Hematopoietic multipotent progenitor cell (in vitro differentiated cells): ENCODE results near the gene CTNNAL1. TPM values are rescaled to one million over a fixed set of nuclear protein-coding genes. Genes with fewer than 3 reads are reported as not detected.
A peak's percentile ranks its signal among the peaks of the same experiment; 100 is the strongest.

Experiments used
- DNase-seq, 3 donors: peaks; one replicate each; pipeline ENCODE4 v3.0.0-alpha.2; 2011 to 2015; ENCODE audit warnings: low read depth in 2 of 3, low spot score in 2 of 3
- total RNA-seq: library from RNA; depleted of rRNA; stranded (reverse); fragments of >200 nt; gene quantifications from one replicate; pipeline ENCODE4 v1.2.3, GENCODE V29; 2012

The CTNNAL1 gene
- total RNA-seq, 1 donor, result 1.6 TPM

DNA sequence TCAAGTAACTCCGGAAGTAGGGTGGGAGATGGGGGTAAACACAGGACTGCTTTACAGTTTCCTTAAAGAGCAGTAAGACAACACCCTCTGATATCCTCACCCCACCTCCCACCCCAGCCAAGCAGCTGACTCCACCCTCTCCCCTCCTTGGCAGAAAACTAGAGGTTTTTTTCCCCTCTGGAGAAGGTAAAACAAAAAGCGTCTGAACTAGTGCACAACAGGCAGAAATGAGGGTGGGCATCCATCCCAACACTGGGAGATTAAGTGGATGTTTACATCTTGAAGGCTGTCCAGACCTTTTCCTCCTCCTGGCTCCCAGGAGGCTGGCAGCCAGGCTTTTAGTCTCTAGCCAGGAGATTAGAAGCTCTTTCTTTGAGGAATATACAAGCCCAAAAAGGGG, 13.9 kb upstream of the CTNNAL1 start:
- no peak for DNase-seq

DNA sequence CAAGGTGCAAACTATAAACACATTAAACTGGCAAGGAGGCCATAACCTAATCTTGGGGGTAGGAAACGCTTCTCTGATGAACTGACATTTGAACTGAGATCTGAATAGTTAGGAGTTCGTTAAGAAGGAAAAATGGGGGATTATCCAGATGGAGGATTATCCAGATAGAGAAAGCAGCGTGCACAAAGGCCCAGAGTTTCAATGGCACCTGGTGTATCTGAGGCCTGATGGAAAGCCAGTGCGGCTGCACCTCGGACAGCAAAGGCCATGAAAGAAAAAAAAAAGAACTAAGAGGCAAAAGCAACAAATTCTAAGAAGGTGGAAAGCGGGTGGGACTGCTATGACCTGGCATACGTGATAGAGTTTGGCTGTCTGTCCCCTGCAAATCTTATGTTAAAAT, 13.0 kb upstream of the CTNNAL1 start:
- DNase-seq, result no peak

DNA sequence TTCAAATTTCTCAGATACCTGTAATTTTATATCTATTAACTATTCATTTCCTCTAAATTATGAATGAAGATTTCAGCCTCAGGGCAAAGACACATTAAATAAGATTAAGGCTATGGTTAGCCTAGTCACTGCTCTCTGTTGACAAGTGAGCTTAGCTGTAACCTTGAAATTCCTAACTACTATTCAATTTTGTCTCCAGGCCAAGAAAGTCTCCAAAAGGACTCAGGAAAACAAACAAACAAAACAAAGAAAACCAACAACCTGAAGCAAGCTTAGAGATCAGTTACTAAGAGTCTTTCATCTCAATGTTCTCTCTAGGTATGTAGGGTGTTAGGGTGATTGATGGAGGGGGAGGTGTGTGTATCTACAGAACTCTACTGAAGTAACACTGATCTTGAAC, 9.6 kb upstream of the CTNNAL1 start:
- no peak for DNase-seq

DNA sequence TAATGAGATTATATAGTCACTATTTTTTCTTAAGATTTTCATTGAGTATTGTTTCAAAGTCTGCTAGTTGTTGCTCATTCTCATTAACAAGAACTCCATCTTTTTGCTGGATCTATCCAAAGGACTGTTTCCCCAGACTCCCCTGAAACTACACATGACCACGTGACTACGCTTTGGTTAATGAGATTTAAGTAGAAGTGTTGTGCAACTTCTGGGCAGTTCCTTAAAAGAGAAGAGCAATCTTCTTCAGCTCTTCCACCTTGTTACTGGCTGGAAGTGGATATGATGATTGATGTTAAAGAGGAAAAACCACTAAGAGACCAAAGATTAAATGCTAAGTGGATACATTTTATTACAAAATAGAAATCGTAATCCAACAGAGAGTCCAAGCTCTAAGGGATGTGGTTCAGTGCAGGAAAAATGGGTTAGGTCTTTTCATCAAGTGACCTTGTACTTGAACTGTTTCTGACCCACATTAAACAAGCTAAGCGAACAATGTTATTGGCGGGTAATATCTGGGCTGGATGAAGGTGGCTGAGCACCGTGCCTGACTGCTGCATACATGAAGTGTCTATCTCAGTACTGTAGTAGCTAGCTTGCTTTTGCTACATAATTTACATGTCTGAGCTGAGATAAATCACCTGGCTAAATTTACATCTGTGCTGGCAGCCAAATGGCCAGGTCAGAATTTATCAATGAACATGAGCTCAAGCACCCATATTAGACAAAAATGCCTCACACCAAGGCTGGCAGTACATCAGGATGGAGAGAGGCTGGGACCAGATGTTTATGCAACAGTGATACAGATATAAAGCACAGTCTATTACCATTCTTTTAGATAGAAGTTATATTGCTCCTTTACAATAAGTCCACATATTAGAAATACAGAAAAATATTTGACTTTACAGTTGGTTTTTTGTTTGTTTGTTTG, 7.5 kb upstream of the CTNNAL1 start:
- DNase-seq, result no peak

DNA sequence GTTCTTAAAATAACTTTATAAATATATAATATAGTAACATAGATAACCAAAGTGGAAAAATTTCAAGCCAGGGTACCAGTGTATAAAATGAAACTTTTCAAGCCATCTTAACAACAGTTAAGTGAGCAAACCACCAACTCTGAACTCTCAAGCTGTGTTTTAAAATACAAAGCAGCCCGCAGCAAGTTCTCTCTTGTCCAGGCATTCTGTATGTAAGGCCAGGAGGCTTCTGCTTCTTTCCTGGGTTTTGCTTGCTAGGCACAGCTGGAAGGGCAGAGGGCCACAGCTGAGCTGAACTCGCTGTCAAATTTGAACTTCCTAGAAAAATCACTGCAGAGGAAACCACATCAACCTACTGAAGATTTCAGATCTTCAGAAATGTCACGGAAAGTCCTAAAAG, 6.8 kb upstream of the CTNNAL1 start:
- no peak for DNase-seq

DNA sequence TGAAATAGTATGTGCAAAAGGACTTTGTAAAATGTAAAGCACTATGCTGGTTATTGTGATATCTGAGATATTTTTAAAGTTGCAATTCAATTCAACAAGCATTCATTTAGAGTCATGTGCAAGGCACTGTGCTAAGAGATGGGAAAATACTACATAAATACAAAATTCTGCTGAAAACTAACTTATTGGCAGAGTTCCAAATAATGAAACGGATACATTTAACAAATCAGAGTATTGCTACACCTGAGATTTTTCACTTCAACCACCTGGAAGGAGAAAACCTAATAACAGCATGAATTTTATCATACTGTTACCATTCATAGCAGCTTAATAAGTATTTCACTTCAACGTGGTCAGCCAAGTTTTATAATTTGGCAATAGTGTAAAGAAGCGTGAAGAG, 6.1 kb upstream of the CTNNAL1 start:
- no peak for DNase-seq

DNA sequence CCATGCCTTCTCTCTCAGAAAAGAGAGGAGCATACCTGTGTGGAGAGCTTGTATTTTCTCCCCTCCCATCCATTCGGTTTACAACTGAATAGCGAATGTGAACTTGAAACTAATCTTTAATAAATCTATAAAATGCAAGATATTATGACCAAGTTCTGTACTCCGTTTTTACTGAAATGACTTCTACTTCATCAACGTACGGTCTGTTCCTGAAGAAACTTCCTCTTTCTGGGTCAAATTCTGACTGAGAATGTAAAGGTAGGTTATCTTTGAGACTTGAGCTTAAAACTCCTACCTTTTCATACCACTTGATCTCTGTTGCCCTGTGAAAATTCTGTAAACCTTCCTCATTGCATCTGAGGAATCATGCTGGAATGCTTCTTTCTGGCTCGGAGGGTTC, 4.2 kb upstream of the CTNNAL1 start:
- no peak for DNase-seq

DNA sequence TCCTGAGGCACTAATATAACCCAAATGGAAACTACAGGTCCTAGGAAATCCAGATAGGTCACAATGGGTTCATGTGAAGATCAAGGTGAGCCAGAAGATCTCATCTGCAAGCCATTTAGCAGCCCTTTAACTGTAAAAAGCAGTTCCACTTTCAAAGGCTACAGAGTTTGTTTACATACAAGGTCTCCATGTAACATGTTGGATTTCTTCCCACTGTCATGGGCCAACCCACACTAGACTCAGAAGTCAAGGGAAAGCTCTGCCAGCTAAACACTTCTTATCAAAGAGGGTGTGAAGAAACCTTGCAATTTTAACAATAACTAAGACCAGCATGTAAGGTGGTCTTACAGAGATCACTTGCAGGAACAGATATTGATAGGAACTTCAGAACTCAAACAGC, 3.8 kb upstream of the CTNNAL1 start:
- no peak for DNase-seq

DNA sequence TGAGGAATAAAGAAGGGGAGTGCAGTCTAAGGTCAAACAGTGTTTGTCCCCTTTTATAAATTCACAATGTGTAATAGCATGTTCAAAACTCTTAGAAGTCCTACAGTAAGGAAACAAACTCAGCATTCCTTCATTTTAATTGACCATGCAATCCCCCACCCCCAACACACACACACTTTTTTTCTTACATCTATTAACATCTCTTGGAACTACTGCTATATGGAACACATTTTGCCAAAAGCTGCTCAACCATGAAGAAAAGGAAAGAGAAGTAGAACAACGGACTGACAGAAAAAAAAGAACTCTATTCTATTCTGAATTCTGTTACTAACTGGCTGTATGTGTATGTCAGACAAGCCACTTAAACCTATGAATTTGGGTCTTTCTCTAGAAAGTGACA, 2.8 kb upstream of the CTNNAL1 start:
- no peak for DNase-seq

DNA sequence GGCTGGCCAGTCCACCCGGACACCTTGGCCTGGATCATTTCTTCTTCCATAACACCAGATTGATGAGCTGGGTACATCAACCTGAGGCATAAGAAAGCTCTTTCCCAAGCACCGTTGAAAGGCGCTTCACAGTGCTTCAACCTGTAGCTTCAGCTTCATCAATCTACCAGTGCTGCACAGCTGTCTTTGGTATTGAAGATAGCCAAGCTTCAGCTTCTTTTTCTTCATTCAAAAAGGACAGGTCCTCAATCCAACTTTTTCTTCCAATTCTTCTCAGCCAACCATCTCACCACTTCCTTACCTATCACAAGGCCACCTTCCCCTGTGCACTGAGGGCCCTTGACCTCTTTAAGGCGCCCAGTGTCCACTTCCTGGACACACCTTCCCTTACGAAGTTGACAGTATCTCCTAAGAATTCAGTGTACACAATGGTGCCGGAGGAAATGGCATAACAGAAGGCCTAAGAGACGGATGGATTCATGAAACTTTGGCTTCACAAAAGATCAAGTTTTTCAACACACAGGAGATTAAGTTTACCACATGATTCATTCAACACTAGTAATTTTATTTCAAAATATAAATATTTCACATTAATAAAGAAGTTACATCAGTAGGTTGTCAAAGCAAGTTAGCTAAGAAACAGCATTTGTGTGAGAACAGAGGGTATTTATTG, 1.4 kb upstream of the CTNNAL1 start:
- DNase-seq, result no peak

DNA sequence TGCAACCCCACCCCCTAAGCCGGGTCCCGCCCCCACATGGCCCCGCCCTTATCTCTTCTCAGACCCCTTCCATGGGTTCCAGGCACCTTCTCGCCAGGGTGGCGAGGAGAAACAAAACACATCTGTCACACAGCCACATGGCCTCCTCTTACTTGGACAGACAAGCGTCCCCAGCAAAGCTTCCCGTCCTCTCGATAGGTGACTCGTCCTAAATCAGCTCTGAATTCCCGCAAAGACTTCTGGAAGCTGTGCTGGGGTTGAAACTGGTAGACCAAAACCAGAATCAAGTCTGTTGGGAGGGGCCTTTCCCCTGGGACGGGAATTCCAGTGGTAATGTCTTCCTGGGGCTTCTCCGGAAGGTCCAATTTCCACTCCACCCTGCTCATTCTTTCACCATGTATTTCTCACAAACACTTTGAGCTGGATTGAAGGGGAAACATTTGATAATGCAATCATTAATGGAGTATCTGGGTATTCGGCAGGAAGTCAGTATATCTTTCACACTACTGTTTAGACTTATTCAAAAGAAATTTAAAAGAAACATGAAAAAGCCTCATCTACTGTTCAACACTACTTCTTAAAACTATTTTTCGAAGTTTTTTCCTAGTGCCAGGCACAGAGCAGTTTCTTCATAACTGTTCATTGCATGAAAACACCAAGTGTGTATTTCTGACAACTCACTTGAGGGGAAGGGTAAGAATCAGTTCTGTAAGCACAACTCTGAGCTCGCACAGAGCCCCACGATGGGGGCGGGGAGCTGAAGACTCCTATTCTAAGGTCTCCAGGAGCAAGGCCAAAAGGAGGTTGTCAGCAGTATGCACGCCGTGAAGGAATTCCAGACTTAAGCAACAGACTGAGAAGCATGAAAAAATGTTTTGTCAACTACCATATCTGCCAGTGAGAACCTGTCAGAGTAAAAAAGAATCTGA, 644 bp upstream of the CTNNAL1 start:
- no peak for DNase-seq

DNA sequence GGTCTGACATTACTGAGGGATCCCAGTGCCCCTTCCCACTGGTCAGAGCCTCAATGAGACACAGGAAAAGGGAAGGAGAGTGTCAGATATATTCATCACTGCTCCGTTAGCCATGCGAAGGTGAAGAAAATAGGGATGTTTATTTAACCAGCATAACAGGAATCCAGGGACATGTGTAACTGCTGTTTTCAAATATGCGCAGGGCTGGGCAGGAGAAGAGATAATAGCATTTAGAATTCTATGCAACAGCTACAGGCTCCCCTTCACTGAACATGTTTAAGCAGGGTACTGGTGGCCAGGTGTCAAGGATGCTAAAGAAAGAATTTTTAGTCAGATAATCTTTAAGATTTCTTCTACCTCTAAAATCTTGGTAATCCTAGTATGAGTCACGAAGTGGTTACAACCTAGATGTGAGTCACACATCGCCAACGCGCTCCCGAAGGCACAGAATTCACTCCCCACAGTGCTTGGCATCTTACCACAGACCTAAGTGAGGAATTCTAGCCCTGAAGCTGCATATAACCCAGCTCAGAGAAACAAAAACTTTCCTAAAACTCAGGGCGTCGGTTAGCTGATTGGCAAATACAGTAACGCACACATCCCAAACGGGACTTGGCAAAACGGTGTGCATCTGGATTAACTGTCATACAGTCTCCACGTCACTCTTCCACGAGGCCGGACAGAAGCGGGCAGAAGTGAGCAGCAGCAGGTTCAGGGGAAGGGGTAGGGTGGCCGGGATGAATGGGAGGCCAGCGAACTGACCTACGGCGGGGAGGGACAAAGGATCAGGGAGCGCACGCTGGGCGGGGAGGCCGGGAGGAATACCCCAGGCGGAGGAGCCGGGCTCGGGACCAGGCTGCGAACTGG, 1.1 kb downstream of the CTNNAL1 start:
- DNase-seq, result peak in 2 of 3 donors; percentile 46 to 68

DNA sequence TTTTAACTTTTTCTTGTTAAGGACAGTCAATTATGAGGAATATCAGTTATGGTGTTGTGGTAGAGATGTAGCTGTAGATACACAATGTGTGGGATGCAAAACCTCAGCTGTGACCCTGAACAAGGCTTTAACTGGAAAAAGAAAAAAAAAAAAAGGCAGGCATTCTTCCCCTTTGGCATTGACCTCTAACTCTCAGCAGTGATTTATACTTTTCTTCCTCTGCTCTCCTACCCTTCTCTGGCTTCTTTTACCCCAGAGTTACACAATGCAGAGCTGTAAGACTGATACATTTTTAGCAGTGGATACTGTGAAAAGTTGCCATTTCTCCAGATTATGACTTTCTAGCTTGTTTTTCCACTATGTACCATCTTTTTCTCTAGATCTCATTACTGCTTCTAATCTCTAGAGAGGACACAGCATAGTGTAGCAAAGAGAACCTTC, 2.0 kb downstream of the CTNNAL1 start:
- no peak for DNase-seq

DNA sequence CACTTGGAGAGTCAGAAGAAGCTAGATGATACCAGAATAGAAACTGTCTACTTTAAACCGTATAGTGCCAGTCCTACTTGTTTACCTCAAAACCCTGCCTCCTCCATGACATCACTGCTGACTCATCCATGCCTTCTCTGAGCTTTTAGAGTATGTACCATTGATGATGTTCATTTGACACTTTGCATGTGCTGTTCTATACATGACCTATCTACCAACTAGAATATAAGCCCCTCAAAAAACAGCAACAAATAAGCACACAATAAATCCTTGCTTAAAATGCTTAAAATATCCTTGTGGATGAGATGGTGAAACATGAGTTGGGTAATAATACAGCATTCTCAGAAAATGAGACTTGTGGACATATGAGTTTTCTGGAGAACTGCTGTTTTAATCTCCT, 2.6 kb downstream of the CTNNAL1 start:
- peak in 2 of 3 donors; percentile 41 to 46 for DNase-seq

DNA sequence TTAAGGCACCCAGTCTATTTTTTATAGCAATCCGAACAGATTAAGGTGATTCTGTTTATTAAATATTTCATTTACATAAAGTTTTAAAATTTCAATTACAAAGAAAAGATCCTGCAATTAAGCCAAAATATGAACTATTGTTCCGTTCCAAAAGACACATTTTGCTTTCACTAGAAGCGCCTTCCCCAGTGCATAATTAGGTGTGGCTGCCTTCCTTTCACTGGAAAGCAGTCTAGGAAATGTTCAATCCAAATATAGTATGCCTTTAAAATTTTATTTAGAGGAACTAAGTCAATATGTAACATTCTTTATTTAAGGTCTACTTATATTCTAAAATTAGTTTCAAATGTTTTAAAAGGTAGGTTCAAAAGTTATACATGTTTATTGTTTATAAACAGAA, 7.6 kb downstream of the CTNNAL1 start:
- DNase-seq, result no peak

DNA sequence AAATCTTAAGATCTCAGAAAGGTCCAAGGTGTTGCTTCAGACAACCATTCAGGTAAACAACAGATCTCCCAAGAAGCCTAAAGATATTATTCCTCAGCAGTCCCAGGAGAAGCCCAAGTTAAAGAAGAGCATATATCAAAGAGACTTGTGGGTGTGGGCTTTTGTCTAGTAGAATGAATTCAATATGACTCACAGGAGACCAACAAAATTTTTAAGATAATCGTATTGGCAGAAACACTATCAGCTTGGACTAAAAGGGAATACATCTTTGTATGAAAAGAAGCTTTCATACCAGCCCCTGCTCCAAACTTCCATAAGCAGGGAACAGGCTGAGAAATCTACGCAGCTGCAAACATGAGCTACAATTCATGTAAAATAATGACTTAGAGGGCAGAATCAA, 10.2 kb downstream of the CTNNAL1 start:
- no peak for DNase-seq

DNA sequence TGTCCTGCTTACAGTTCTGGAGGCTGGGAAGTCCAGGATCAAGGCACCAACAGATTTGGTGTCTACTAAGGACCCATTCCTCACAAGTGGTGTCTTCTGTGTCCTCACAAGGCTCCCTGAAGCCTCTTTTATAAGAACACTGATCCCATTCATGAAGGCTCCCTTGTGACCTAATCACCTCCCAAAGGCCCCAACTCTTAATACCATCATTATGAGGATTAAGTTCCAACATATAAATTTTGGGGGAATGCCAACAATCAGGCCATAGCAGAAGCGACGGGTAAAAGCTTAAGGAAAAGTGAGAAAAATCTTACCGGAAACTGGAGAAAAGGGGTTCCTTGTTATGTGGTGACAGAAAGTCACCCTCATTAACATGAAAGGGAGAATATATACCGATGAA, 11.2 kb downstream of the CTNNAL1 start:
- no peak for DNase-seq

DNA sequence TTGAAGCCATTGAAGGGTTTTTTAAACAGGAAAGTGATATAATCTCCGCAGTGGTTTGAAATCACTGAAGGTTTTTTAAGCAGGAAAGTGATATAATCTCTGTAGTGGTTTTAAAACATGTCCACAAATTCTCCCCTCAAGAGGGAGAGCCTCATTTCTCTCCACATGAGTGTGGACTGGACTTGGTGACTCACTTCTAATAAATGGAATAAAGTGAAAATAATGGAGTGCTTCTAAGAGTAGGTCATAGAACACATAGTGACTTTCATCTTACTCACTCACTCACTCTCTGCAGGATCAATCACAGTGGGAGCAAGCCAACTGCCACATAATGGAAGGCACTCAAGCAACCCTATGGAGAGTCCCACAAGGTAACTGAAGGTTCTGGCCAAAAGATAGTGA, 12.0 kb downstream of the CTNNAL1 start:
- DNase-seq, result no peak

DNA sequence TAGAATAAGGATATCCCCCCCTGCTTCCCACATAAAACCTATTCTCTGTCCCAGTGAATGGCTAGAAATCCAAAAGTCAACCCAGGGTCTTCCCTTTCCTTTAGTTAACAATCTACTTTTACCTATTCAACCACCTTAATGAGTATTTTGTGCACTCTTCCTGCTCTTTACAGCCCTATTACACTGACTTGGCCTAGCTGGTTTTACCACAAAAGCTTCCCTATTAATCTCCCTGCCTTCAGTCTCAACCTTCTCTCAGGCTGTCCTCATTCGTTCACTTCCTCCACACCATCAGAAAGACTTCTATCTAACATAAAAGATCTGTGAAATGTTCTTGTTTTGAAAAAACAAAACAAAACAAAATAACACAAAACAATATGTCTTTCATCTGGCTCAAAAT, 16.2 kb downstream of the CTNNAL1 start:
- DNase-seq, result no peak

DNA sequence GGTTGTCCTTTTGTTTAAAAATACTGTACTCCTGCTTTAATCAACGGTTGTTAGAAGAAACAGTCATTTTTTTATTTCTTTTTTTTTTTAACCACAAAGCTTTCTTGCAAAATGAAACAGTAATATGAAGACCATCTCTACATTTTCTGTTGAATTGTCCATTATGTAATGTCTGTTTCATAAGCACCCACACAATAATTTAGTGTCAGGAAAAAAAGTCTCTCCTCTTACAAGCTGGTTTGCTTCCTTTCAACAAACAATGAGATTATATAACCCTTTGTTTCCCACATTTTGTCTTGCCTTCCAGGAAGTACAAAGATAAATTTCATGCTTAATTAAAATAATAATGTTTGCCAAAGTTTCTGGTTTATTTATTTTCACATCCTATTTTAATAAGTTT, 16.7 kb downstream of the CTNNAL1 start:
- no peak for DNase-seq
